K562 (cell line): ENCODE measurements around the gene CPSF7. TPM values are rescaled to one million over a fixed set of nuclear protein-coding genes. Genes with fewer than 3 reads are reported as not detected.

Experiments
- ARID1B ChIP-seq: fragments of 450-650 bp; IDR thresholded peaks from 2 replicates; pipeline ENCODE4 v1.6.1; 2016; ENCODE audit warnings: antibody characterized with exemption, mild to moderate bottlenecking, inconsistent platforms
- BRD9 ChIP-seq: fragments of 450-650 bp; IDR thresholded peaks from 2 replicates; pipeline ENCODE4 v1.6.1; 2018; ENCODE audit warnings: low read depth; ENCODE audit not compliant: partially characterized antibody
- HMG20B ChIP-seq: fragments of 250-450 bp; sonication (Bioruptor Pico); IDR thresholded peaks from 2 replicates; pipeline ENCODE4 v1.5.0; 2021; ENCODE audit warnings: mild to moderate bottlenecking
- KLF16 ChIP-seq: IDR thresholded peaks from 2 replicates; pipeline ENCODE4 v1.6.1; 2016; ENCODE audit warnings: antibody characterized with exemption
- MTA2 ChIP-seq: fragments of 450-650 bp; IDR thresholded peaks from 2 replicates; pipeline ENCODE4 v1.6.1; 2016; ENCODE audit warnings: low read depth
- NFIC ChIP-seq: fragments of 450-650 bp; IDR thresholded peaks from 2 replicates; pipeline ENCODE4 v1.6.1; 2017; ENCODE audit warnings: mild to moderate bottlenecking, inconsistent platforms
- POLR2AphosphoS5 ChIP-seq: IDR thresholded peaks from 2 replicates; pipeline ENCODE4 v1.6.1; 2011; ENCODE audit warnings: mild to moderate bottlenecking, low read depth, low read length, moderate library complexity; ENCODE audit not compliant: control insufficient read depth, insufficient read depth
- RBM25 ChIP-seq: fragments of 200-400 bp; formaldehyde crosslinking; IDR thresholded peaks from 2 replicates; pipeline ENCODE4 v1.6.1; 2018; ENCODE audit warnings: low read length, low read depth, moderate library complexity; ENCODE audit not compliant: severe bottlenecking
- SOX6 ChIP-seq: fragments of 450-650 bp; IDR thresholded peaks from 2 replicates; pipeline ENCODE4 v1.6.1; 2014; ENCODE audit warnings: mild to moderate bottlenecking
- STAT5B ChIP-seq: fragments of 250-450 bp; sonication (Bioruptor Pico); IDR thresholded peaks from 2 replicates; pipeline ENCODE4 v1.8.0; 2021; ENCODE audit warnings: mild to moderate bottlenecking, inconsistent platforms
- TAL1 ChIP-seq: fragments of 450-650 bp; IDR thresholded peaks from 2 replicates; pipeline ENCODE4 v1.6.1; 2016; ENCODE audit warnings: mild to moderate bottlenecking
- TEAD4 ChIP-seq, 2 experiments: sonication (generic) in 1 of 2; formaldehyde crosslinking in 1 of 2; IDR thresholded peaks; 2 replicates each; pipeline versions ENCODE4 v1.6.1 to v1.8.0; 2012 to 2022; ENCODE audit warnings: borderline replicate concordance in 1 of 2, inconsistent platforms in 1 of 2, low read length in 1 of 2, mild to moderate bottlenecking in 1 of 2, missing genetic modification reagents in 1 of 2
- THRAP3 ChIP-seq: fragments of 450-650 bp; IDR thresholded peaks from 2 replicates; pipeline ENCODE4 v1.6.1; 2016; ENCODE audit warnings: mild to moderate bottlenecking, inconsistent platforms, borderline replicate concordance
- XRCC5 ChIP-seq: fragments of 200-400 bp; formaldehyde crosslinking; IDR thresholded peaks from 2 replicates; pipeline ENCODE4 v1.6.1; 2017; ENCODE audit warnings: low read depth, mild to moderate bottlenecking, low read length
- ZNF282 ChIP-seq: sonication (generic); formaldehyde crosslinking; IDR thresholded peaks from 2 replicates; pipeline ENCODE4 v1.8.1; 2023; ENCODE audit warnings: missing genetic modification reagents
- polyA plus RNA-seq, 8 experiments: library from polyadenylated mRNA; depleted of rRNA in 4 of 8; stranded (reverse) in 5 of 8; unstranded in 3 of 8; fragments of >200 nt; fragmentation: Nextera tagmentation in 2 of 8; fragmentation: Illumina TruSeq in 1 of 8; extraction: Ambion mirVana in 2 of 8; extraction: Trizol in 1 of 8; gene quantifications; 2 replicates each; pipeline versions ENCODE4 v1.2.1 to v1.2.3, GENCODE V29; 2011 to 2014; ENCODE audit warnings: inconsistent platforms in 1 of 8, missing spikeins in 1 of 8
- total RNA-seq, 7 experiments: library from RNA; depleted of rRNA in 6 of 7; stranded (reverse); fragments of >200 nt in 6 of 7; fragmentation: Illumina TruSeq in 2 of 7; extraction: Trizol in 2 of 7; gene quantifications; 2 replicates each; pipeline versions ENCODE4 v1.2.1 to v1.2.3, GENCODE V29; 2011 to 2021; ENCODE audit warnings: low replicate concordance in 1 of 7
- TF ChIP-seq, protein P1 (sequence below): fragments of 250-450 bp; sonication (Bioruptor Pico); IDR thresholded peaks from 2 replicates; pipeline ENCODE4 v1.4.0; 2020
- TF ChIP-seq, protein P2 (sequence below), 2 experiments: IDR thresholded peaks in 1 of 2; conservative IDR thresholded peaks in 1 of 2; 2 replicates each; pipeline ENCODE4 v1.6.1; 2016; ENCODE audit warnings: low read depth in 2 of 2, mild to moderate bottlenecking in 1 of 2, missing compliant biosample characterization in 1 of 2, missing genetic modification characterization in 1 of 2, moderate library complexity in 1 of 2
- TF ChIP-seq, protein P3 (sequence below): fragments of 450-650 bp; IDR thresholded peaks from 2 replicates; pipeline ENCODE4 v1.6.1; 2016; ENCODE audit warnings: mild to moderate bottlenecking
- TF ChIP-seq, protein P4 (sequence below): IDR thresholded peaks from 2 replicates; pipeline ENCODE4 v1.6.1; 2012; ENCODE audit warnings: low read depth, low read length, improper control_type of control experiment, borderline replicate concordance
- TF ChIP-seq, protein P5 (sequence below): sonication (generic); IDR thresholded peaks from 2 replicates; pipeline ENCODE4 v1.6.1; 2016

The CPSF7 gene
- total and polyA plus RNA-seq, 9 of the 15 experiments (the other 6 are each of a cell fraction or from before 2014, with no cell fraction given) = 14.8 to 104 (median 44.1) TPM

DNA sequence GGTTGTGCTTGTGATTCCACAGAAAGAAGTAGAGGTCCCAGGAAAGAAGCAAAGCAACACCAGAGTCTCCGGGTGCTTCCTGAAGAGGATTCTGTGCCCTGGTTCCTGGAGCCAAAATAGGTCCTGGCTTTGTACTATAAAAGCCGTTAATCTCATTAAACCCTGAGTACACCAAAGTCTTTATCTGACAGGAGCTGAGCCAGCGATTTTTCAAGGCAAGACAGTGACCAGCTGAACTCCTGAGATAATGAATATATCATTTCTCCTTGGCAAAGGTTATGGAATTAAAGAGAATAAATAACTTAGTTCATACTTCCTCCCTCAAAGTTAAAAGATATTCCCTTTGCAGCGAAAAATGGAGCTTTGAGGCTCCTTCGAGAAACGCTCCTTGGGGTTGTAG, 62.4 kb downstream of the CPSF7 start (continued):
- TF ChIP-seq, protein P1, sequence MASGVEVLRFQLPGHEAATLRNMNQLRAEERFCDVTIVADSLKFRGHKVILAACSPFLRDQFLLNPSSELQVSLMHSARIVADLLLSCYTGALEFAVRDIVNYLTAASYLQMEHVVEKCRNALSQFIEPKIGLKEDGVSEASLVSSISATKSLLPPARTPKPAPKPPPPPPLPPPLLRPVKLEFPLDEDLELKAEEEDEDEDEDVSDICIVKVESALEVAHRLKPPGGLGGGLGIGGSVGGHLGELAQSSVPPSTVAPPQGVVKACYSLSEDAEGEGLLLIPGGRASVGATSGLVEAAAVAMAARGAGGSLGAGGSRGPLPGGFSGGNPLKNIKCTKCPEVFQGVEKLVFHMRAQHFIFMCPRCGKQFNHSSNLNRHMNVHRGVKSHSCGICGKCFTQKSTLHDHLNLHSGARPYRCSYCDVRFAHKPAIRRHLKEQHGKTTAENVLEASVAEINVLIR (CRISPR knock-in tag) = no peak
- TF ChIP-seq MTA2 (peak; percentile 53), BRD9 (no peak), HMG20B (no peak), RBM25 (no peak), TAL1 (peak; percentile 80), ZNF282 (CRISPR knock-in tag) (no peak), KLF16 (peak; percentile 24; the same call in 1 of the 2 replicates), XRCC5 (no peak), TEAD4 (IDR thresholded peaks at IDR 0.05; ENCODE audit: low read length) (peak; percentile 76), TEAD4 (CRISPR knock-in tag; IDR thresholded peaks at IDR 0.05; ENCODE audit: borderline replicate concordance) (no peak), THRAP3 (no peak), STAT5B (no peak), POLR2AphosphoS5 (peak; percentile 61; the same call in 1 of the 2 replicates), SOX6 (0 out of 2 replicates have a peak, but pooled peaks have one; percentile 37), ARID1B (peak; percentile 90), NFIC (peak; percentile 78)
- TF ChIP-seq, protein P2, sequence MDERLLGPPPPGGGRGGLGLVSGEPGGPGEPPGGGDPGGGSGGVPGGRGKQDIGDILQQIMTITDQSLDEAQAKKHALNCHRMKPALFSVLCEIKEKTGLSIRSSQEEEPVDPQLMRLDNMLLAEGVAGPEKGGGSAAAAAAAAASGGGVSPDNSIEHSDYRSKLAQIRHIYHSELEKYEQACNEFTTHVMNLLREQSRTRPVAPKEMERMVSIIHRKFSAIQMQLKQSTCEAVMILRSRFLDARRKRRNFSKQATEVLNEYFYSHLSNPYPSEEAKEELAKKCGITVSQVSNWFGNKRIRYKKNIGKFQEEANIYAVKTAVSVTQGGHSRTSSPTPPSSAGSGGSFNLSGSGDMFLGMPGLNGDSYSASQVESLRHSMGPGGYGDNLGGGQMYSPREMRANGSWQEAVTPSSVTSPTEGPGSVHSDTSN (CRISPR knock-in tag; IDR thresholded peaks at IDR 0.05; ENCODE audit: low read depth) = no peak
- TF ChIP-seq, protein P2 (tag; conservative IDR thresholded peaks at IDR 0.05; ENCODE audit: low read depth) = peak; percentile 83
- TF ChIP-seq, protein P3, sequence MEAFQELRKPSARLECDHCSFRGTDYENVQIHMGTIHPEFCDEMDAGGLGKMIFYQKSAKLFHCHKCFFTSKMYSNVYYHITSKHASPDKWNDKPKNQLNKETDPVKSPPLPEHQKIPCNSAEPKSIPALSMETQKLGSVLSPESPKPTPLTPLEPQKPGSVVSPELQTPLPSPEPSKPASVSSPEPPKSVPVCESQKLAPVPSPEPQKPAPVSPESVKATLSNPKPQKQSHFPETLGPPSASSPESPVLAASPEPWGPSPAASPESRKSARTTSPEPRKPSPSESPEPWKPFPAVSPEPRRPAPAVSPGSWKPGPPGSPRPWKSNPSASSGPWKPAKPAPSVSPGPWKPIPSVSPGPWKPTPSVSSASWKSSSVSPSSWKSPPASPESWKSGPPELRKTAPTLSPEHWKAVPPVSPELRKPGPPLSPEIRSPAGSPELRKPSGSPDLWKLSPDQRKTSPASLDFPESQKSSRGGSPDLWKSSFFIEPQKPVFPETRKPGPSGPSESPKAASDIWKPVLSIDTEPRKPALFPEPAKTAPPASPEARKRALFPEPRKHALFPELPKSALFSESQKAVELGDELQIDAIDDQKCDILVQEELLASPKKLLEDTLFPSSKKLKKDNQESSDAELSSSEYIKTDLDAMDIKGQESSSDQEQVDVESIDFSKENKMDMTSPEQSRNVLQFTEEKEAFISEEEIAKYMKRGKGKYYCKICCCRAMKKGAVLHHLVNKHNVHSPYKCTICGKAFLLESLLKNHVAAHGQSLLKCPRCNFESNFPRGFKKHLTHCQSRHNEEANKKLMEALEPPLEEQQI = no peak
- TF ChIP-seq, protein P4, sequence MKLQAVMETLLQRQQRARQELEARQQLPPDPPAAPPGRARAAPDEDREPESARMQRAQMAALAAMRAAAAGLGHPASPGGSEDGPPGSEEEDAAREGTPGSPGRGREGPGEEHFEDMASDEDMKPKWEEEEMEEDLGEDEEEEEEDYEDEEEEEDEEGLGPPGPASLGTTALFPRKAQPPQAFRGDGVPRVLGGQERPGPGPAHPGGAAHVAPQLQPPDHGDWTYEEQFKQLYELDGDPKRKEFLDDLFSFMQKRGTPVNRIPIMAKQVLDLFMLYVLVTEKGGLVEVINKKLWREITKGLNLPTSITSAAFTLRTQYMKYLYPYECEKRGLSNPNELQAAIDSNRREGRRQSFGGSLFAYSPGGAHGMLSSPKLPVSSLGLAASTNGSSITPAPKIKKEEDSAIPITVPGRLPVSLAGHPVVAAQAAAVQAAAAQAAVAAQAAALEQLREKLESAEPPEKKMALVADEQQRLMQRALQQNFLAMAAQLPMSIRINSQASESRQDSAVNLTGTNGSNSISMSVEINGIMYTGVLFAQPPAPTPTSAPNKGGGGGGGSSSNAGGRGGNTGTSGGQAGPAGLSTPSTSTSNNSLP = peak; percentile 80; the same call in 1 of the 2 replicates
- TF ChIP-seq, protein P5, sequence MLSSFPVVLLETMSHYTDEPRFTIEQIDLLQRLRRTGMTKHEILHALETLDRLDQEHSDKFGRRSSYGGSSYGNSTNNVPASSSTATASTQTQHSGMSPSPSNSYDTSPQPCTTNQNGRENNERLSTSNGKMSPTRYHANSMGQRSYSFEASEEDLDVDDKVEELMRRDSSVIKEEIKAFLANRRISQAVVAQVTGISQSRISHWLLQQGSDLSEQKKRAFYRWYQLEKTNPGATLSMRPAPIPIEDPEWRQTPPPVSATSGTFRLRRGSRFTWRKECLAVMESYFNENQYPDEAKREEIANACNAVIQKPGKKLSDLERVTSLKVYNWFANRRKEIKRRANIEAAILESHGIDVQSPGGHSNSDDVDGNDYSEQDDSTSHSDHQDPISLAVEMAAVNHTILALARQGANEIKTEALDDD = peak; percentile 48; the same call in 1 of the 2 replicates
